ENCODE data around the gene SKOR1.

SKOR1 gene

DNA sequence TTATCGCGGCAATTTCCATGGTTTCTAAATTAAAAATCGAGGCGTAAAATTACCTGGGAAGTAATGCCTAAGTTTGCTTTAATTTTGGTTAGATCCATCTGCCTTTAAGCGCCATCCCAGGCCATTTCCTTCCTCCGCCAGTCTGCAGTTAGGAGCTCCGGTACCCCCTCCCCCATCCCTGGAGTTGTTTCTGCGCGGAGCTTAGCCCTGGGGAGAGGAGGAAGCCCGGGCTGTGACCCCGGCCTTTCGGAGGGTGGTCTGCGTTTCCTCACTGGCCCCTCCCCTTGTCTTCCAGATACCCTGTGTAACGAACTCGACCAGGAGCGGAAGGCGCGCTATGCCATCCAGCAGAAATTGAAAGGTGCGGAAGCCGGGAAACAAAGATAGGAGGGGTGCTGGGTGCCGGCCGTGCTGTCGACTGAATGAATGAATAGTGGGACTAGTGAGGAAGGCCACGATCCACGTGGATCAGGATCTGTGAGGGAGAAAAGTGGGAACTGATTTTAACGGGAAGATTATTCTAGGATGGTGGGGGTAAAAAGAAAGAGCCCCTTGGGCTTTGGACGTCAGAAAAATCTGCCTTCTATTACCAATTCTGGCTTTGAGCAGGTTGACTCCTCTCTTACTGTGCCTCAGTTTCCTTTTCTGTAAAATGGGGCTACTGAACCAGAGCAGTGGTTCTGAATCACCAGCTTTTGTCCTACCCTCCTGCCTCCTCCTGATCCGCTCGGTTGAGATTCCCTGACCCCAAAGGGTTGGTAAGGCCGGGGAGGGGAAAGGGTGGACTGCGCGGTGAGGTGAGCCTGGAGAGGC lies 7.8 kb downstream of the SKOR1 start:
- DNase-seq = no peak

DNA sequence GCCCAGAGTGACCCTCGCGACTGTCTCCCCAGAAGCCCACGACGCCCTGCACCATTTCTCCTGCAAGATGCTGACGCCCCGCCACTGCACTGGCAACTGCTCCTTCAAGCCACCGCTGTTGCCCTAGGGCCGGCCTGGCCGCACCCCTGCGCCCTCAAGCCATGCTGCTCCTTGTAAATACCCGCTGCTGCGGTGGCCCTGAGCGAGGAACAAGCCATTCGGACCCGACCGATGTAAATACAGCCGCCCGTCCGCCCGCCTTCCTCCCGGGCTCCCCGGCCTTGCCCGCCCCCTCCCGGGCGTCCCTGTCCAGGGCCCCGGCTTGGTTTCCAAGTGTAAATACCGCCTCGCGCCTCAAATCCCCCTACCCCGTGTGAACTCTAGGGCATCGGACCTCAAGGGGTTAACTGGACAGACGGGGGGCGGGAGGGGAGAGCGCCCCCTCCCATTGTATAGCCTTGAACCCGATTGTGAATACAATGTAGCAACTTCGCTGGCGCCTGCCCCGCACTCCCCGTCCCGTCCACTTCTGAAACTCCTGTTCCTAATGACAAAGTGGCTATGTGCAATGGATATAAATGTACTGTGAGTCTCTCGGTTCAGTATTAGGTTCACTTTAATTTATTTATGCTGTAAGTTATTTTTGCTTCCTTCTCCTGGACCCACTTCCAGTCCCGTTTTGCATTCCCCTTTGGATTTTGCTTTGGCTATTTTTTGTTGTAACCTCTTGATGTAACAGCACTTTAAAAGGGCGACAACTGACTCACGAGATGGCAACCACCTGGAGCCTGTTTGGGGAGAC lies 8.6 kb downstream of the SKOR1 start:
- no peak for DNase-seq

DNA sequence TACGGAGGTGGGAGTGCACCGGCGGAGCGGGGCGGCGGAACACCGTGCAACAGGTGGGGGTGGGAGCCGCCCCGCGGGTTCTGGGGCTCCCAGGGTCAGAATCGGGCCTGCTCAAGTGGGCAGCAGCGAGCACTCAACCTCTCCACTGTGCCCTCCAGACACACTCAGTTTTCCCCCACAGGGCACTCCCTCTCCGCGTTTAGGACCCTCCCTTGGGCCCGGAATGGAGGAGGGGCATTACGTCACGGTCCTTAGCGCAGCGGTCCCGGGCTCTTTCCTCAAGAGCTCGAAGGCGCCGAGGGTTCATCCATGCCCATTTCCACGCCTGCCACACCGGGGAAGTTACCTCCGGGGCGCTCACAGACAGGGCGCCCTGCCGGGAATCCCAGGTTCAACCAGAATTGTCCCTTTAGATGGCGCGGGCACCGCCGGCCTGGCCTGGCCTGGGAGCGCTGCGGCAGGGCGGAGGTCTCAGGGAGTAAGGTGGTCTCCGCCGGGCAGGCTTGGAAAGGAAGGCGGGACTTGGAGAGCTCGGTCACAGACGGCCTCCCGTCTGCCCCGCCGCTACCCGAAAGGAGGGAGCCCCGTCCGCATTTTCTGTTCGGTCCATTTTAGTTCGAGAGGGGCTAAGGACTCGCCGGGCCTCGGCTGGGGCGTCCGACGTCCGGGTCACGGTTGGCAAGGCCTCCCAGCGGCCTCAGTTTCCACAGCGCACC lies 9.4 kb downstream of the SKOR1 start:
- no peak for DNase-seq

DNA sequence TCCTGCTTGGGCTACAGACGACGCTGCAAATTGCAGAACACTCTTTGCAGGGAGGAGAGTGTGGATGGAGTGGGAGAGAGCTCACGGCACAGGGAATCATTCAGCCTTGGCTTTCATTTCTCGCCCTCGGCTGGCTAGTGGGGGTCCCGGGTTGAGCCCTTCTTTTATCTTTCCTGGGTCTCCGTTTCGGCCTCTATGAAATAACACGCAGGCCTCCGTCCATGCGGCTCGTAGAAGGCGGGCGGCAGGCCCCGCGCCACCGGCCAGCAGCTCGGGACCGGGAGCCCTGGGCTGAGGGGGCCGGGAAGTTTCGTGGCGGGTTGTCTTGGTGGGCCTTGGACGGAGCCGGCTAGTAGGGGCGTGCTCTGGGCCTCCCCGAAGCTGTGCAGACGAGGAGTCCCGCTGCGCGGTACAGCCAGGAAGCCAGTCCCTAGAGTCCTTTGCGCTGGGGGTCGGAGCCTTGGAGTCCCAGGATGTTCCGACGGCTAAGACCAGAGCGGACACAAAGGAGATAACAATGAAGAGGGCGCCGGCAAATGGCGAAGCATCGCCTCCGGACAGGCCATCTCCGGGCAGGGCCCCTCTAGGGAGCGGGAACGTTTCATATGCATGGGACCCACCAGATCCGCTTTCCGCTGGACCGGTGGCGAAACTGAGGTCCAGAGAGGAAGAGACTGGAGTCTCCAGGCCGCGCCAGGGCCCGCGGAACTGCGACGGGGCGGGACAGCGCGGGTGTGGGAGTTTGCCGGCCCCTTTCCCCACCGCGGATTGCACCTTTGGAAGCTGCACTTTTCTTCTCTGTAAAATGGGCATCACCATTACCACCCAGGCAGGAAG lies 10.2 kb downstream of the SKOR1 start:
- DNase-seq = no peak

DNA sequence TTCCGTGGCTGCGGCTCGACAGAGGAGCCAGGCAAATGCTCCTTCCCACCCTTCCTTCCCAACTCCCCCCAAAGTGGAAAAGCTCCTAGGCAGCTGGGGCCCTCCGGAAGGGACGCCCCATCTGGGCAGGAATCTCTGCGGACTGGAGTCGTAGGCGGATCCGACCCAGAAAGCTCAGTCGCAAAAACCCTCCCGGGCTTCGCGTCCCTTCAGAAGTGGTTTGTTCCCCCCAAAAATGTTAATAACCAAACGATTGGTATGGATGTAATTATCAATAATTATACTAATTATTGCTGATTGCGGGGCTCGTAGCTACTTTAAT lies 10.8 kb downstream of the SKOR1 start:
- no peak for DNase-seq

DNA sequence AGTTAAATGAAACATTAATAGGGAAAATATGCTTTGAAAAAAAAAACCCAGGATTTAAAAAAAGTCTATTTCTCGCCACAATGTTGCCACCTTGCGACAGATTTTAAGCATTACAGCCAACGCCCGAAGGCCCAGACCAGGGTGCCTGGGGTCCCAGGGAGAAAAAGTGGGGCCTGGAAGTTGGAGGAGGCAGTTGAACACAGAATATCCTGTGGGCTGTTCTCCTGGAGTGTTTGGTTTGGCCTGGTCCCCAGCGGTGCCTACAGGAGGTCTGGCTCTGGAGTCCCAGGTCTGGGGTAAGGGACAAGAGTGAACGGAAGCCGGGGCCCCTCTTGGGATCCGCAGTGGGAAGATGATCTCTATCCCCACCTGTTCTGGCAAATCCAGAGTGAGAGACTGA lies 11.2 kb downstream of the SKOR1 start:
- peak; percentile 29 for DNase-seq

DNA sequence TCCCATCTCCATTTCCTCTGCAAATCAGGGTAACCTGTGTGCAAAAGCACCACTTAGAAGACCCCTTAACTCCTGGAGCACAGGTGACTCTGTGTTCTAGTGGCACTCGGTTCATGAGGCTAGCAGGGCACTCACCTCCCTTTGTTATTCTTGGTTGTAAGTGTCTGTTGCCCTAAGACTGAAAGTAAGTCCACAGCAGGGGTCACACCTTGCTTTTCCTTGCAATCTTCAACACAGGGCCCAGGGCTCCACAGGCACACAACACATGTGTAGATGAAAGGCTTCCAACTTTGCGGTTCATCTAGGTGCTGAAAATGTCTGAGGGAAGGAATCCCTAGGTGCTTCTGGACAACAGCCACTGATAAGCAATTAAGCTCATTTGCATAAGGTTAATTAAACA lies 11.6 kb downstream of the SKOR1 start:
- no peak for DNase-seq

DNA sequence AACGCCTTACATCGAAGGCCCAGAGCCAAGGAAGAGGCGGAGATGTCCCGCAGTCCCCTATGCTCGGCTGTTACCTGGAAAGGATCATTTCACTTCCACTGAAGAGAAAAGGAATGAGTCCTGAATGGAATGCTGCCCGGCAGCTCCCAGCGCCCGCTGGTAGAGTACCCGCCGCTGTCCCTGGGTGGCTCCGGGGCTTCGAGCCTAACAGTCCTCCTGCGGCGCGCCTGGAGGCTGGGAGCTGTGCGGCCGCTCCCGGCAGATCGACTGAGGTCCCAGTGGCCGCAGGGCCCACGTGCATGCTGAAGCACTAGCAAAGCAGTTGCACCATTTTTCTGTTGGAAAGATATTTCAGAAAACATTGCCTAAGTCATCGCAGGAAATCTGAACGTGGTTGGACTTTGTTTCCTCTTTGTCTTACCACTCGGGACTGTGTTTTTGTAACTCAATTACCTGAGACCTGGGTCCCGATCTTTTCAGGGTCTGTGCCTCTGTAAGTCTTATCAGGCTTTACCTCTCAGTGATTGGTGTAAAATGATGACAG lies 13.6 kb downstream of the SKOR1 start:
- DNase-seq = no peak

DNA sequence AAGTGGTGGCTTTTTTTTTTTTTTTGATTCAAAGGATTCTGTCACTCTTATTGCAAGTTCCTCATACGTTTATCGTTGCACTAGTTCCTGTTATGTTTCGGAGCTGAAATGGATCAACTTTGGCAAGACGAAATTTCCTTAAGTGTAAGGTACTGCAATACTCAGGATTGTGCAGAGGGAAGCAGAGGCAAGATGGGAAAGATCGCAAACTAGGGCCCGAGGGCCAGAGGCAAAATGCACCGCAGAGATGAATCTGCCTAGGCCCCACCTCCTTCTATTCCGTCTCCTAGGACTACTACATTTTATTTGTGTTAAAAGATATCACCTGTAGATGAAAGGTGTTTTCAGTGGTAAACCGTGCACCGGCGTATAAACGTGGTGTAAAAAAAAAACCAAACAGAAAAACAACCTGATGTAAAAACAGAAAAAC lies 14.2 kb downstream of the SKOR1 start:
- no peak for DNase-seq

DNA sequence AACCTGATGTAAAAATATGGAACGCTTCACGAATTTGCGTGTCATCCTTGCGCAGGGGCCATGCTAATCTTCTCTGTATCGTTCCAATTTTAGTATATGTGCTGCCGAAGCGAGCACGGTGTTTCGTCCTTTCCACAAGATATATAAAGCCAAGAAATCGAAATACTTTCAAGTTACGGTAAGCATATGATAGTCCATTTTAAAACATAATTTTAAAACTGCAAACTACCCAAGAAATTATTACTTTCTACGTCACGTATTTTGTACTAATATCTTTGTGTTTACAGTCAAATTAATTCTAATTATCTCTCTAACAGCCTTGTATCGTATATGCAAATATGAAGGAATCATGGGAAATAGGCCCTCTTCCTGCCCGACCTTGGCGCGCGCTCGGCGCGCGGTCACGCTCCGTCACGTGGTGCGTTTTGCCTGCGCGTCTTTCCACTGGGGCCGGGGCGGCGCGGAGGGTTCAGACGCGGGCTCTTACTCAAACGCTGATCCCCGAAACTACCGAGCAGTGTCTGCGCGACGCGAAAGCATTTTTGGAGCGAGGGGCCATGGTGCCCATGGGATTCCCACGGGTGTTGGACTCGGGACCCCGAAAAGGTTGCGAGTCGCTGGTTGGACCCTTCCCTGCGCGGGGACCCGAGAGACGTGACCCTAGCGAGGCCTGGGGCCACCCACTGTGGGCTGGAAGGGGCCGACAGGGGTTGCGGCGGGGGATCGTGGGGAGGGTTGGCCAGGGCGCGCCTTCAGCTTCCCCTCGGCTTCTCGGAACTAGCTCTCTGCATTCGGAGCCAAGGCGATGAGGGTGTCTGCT lies 14.8 kb downstream of the SKOR1 start, which contains the start of gene RNU6-1:
Gene RNU6-1 (minus strand): TSS at position 117 of the 820 bp plus-strand sequence.
- DNase-seq = peak; percentile 96

DNA sequence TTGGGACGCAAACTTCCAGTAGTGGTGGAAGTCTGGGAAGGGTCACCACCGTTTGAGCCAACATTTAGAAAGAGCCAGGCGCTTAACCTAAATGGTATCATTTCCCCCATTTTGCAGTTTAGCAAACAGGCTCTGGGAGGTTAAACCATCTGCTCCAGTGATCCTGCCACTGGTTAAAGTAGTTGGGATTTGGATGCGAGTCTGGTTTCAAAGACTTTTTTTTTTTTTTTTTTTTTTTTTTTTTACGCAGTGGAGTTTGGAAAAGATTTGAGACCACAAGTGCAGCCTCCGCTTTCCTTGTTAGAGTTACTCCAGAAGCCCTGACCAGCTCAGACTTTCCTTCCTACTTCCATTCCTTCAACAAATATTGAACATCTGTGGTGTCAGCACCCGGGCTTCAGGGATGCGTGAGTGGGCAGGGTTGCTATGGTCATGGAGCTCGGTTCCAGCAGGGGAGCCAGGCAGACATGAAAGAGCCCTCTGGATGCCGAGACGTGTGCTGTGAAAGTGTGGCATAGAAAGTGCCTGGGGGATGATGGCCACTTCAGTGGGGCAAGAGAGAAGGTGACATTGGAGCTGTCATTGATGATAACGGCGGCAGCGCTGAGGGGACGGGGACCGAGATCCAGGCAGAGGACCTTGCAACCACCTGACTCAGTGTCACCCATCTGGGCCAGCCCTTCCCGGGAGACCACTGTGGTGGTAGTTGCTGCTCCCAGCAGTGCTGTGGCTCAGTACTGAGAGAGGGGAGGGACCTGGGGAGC lies 15.6 kb downstream of the SKOR1 start:
- DNase-seq = no peak

DNA sequence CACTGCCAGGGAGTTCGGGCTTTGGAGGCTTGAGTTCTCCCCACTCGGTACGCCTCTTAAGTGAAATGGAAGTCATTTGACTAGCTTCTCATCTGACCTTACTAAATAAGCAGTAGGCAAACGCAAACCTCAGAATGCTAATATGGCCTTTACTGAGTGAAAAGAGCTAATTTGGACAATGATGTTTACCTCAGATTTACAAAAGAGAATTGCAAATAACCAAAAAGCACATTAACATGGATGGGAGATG lies 16.1 kb downstream of the SKOR1 start:
- no peak for DNase-seq

DNA sequence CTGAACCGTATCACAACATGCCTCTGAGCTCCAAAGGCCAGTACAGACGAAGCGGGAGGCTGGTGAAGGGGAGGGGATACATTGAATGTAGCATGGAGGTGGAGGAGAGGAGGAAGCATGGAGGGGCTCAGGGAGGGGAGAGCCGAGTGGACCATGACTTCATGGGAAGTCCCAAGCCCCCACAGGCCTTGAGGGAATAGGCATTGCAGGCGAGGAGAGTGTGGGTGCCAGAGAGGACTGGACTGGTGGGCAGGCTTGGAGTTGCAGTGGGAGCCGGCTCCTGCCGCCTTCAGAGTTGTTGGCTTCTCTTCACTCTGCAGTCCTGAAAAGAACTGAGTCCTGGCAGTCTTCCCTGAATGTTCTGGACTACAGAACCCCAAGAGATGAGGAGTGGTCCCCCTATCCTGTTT lies 17.8 kb downstream of the SKOR1 start:
- DNase-seq = no peak

DNA sequence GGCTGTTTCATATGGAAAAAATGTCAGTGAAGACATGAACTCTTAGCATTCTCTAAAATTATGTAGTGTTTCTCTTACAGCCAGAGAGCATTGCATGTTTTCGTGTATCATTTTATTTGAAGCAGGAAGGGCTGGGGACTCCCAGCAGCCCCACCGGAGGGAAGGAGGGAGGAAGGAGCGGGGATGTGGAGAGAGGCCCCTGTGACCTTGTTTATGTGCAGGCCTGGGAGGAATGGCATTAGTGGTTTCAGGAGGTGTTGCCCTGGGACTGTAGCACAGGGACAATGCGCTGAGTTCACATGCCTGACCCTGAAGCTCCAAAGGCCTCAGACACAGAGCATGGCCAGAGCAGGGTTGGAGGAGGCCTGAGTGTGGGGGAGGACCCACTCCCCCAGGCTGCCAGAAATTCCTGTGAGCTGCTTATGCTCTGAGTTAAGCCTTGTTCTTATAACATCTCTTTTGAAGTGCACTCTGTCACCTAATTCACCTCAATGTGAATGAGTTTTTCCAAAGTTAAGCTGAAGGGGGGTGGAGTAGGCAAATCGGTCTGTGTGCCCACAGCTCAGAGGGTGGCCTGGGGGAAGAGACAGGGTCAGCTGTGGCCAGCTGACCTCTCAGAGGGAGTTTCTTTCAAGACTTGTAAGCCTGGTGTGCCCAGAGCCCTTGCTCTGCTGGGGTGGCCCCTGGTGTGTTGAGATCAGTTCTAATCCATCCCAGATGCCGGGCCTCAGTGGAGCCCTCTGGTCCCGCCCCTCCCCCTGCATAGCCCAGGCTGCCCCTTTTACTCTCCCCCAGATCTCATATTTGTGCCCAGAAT lies 18.5 kb downstream of the SKOR1 start:
- no peak for DNase-seq

DNA sequence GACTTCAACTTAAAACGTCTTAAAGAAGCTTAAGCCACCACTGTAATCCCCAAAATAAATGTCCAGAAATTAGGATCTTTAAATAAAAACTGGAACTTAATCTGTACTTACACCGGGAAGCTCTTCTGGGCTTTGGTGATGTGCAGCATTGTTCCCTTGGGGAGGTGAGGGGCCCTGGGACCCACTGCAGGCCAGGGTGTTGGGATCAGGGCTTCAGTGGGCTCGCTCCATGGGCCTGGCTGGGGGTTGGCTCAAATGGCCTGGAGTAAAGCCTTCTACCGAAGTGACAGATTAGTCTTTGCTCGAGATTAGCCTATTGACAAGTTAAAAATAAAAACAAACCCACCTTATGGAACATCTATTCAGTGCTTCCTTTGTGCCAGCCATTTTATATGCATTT lies 20.7 kb downstream of the SKOR1 start:
- no peak for DNase-seq

DNA sequence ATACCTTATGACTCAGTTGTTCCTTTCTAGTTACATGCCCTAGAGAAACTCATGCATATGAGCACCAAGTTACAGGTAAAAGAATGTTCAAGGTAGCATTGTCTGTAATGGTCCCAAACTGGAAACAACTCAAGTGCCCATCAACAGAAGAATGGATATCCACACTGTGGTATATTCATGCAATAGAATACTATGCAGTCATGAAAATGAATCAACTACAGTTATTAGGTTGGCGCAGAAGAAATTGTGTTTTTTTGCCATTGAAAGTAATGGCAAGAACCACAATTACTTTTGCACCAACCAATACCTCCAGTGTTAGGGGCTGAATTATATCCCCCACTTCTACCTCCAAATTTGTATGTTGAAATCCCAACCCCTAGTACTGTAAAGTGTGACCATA lies 24.2 kb downstream of the SKOR1 start:
- no peak for DNase-seq

DNA sequence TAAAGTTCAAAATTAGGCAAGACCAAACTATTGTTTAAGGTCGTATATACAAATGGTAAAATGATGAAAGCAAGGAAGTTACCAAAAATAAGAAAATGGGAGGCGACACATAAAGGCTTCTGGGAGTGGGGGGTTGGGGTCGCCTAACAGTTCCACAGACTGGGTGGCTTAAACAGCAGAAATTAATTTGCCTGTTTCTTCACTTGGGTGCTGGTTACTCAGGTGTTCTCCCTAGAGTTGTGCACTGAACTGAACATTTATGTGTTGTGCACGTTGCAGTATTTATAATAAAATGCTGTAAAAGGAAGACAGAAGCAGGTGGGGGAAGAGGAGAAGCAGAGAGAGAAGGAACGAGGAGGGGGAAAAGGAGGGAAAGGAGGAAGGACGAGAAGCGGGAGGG lies 25.0 kb downstream of the SKOR1 start:
- no peak for DNase-seq

DNA sequence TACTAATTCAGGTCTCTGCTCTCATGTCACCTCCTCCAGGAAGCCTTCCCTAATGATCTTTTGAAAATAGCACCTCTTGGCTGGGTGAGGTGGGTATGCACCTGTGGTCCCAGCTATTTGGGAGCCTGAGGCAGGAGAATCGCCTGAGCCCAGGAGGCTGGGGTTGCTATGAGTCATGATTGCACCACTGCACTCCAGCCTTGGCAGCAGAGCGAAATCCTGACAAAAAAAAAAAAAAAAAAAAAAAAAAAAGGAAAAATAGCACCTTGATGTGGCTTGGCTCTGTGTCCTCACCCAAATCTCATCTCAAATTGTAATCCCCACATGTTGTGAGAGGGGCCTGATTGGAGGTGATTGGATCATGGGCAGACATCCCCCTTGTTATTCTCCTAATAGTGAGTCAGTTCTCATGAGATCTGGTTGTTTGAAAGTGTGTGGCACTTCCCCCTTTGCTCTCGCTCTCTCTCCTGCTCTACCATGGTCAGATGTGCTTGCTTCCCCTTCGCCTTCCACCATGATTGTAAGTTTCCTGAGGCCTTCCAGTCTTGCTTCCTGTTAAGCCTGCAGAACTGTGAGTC lies 25.8 kb downstream of the SKOR1 start:
- DNase-seq = no peak

DNA sequence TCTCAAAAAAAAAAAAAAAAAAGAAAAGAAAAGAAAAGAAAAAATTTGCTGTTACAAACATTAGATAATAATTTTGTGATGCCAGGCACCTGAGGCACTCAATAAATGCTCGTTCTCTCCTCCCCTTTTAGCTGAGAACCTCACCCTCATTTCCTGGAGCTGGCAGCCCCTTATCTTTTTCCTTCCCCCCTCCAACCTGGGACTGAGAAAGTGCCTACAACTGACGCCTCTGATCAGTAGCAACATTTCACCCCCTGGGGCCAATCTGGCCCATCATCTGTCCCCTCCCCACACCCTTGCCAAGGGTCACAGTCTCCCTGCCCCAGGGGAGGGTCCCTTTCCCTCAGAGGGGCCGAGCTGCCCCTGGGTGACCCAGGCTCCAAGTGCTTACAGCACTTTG lies 27.1 kb downstream of the SKOR1 start:
- DNase-seq = no peak

DNA sequence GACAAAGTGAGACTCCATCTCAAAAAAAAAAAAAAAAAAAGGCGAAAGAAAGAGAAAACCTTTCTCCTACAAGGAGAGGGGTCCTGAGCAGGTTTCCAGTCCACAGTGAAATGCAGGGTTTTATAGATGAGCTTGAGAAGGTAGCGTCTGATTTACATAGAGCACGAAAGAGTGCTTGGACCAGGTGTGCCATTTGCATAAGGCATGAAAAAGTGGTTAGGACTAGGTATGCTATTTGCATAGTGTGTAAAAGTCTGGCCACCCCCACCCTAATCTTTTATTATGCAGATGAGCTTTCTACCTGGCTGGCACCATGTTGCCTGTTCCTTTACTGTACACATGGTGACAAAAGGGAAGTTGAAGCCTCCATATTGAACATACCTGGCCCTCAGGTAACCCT lies 28.1 kb downstream of the SKOR1 start:
- no peak for DNase-seq

Measured in activated CD4-positive, alpha-beta T cell treated with anti-CD3 and anti-CD28 coated beads for 1 hour (primary cell).